MM.1S (cell line): Measurements from ENCODE around the gene NOL7.

Experiments
- DNase-seq: peaks from one replicate; pipeline ENCODE4 v3.0.0-alpha.2; 2015
- H2AFZ ChIP-seq: fragments of 300-600 bp; sonication (generic); 2 replicates; pipeline ENCODE4 v1.6.0; 2016; ENCODE audit warnings: antibody characterized with exemption, low read length
- H3F3A ChIP-seq: fragments of 300-600 bp; sonication (generic); 2 replicates; pipeline ENCODE4 v1.6.1; 2016; ENCODE audit warnings: mild to moderate bottlenecking, antibody characterized with exemption, low read length, moderate library complexity, mixed read lengths; ENCODE audit not compliant: insufficient read depth
- H3K27ac ChIP-seq: fragments of 300-600 bp; sonication (generic); 2 replicates; pipeline ENCODE4 v1.5.1; 2016; ENCODE audit warnings: mild to moderate bottlenecking, low read length
- H3K27me3 ChIP-seq: fragments of 300-600 bp; sonication (generic); replicated peaks from 2 replicates; pipeline ENCODE4 v1.6.0; 2016; ENCODE audit warnings: low read length; ENCODE audit not compliant: insufficient read depth
- H3K36me3 ChIP-seq: fragments of 300-600 bp; sonication (generic); replicated peaks from 2 replicates; pipeline ENCODE4 v1.6.1; 2016; ENCODE audit warnings: mild to moderate bottlenecking, low read length, mixed read lengths; ENCODE audit not compliant: insufficient read depth
- H3K4me1 ChIP-seq: fragments of 300-600 bp; sonication (generic); 2 replicates; pipeline ENCODE4 v1.6.1; 2016; ENCODE audit warnings: low read length, mixed read lengths
- H3K4me2 ChIP-seq: fragments of 300-600 bp; sonication (generic); 2 replicates; pipeline ENCODE4 v1.6.0; 2016; ENCODE audit warnings: low read depth, low read length
- H3K4me3 ChIP-seq: fragments of 300-600 bp; sonication (generic); 2 replicates; pipeline ENCODE4 v1.5.1; 2016; ENCODE audit warnings: low read length, mixed read lengths
- H3K79me2 ChIP-seq: fragments of 300-600 bp; sonication (generic); 2 replicates; pipeline ENCODE4 v1.6.1; 2016; ENCODE audit warnings: mixed run types, low read length, mixed read lengths
- H3K9ac ChIP-seq: fragments of 300-600 bp; sonication (generic); 2 replicates; pipeline ENCODE4 v1.6.1; 2016; ENCODE audit warnings: low read length, mixed read lengths
- H3K9me2 ChIP-seq: fragments of 300-600 bp; sonication (generic); replicated peaks from 2 replicates; pipeline ENCODE4 v1.6.1; 2016; ENCODE audit warnings: mild to moderate bottlenecking, low read length, mixed read lengths; ENCODE audit not compliant: insufficient read depth
- H3K9me3 ChIP-seq: fragments of 300-600 bp; sonication (generic); replicated peaks from 2 replicates; pipeline ENCODE4 v1.6.1; 2016; ENCODE audit warnings: mild to moderate bottlenecking, low read length, mixed read lengths; ENCODE audit not compliant: insufficient read depth
- H4K20me1 ChIP-seq: fragments of 300-600 bp; sonication (generic); 2 replicates; pipeline ENCODE4 v1.6.1; 2016; ENCODE audit warnings: mild to moderate bottlenecking, low read length, moderate library complexity, mixed read lengths; ENCODE audit not compliant: insufficient read depth
- EZH2 ChIP-seq: fragments of 300-600 bp; sonication (generic); optimal IDR thresholded peaks from 2 replicates; pipeline ENCODE3; 2017; ENCODE audit warnings: low read depth, mild to moderate bottlenecking, antibody characterized with exemption, low read length, mixed read lengths
- EZH2phosphoT487 ChIP-seq: fragments of 300-600 bp; sonication (generic); IDR thresholded peaks from 2 replicates; pipeline ENCODE4 v1.6.1; 2018; ENCODE audit warnings: antibody characterized with exemption, low read length
- TF ChIP-seq, protein P1 (sequence below): fragments of 300-600 bp; sonication (generic); IDR thresholded peaks from 2 replicates; pipeline ENCODE4 v1.5.1; 2016; ENCODE audit warnings: antibody characterized with exemption, low read length, mixed read lengths

The NOL7 gene

GRCh38 chr6:13633343-13633742 is 18.2 kb downstream of the NOL7 start:
- no peak for TF ChIP-seq EZH2phosphoT487
- TF ChIP-seq, protein P1, sequence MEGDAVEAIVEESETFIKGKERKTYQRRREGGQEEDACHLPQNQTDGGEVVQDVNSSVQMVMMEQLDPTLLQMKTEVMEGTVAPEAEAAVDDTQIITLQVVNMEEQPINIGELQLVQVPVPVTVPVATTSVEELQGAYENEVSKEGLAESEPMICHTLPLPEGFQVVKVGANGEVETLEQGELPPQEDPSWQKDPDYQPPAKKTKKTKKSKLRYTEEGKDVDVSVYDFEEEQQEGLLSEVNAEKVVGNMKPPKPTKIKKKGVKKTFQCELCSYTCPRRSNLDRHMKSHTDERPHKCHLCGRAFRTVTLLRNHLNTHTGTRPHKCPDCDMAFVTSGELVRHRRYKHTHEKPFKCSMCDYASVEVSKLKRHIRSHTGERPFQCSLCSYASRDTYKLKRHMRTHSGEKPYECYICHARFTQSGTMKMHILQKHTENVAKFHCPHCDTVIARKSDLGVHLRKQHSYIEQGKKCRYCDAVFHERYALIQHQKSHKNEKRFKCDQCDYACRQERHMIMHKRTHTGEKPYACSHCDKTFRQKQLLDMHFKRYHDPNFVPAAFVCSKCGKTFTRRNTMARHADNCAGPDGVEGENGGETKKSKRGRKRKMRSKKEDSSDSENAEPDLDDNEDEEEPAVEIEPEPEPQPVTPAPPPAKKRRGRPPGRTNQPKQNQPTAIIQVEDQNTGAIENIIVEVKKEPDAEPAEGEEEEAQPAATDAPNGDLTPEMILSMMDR, result no peak
- no peak for TF ChIP-seq EZH2
- DNase-seq, result no peak

GRCh38 chr6:13635948-13636658 is 21.0 kb downstream of the NOL7 start:
- H3K4me3 ChIP-seq, result no peak overlapping the region
- DNase-seq, result no peak
- H2AFZ ChIP-seq, result no peak overlapping the region
- H3K27me3 ChIP-seq, result no peaks in the 10 kb centered on the region
- H3K27ac ChIP-seq, result no peak overlapping the region
- H3F3A ChIP-seq, result no peaks in the 10 kb centered on the region
- H3K4me1 ChIP-seq, result no peaks in the 10 kb centered on the region
- no peaks in the 10 kb centered on the region for H4K20me1 ChIP-seq
- H3K9ac ChIP-seq, result no peak overlapping the region
- H3K36me3 ChIP-seq, result 0 out of 2 replicates have a peak, but pooled peaks cover 10% of the 10 kb centered on the region
- TF ChIP-seq EZH2 (no peak), EZH2phosphoT487 (no peak)
- TF ChIP-seq, protein P1, result no peak
- no peaks in the 10 kb centered on the region for H3K79me2 ChIP-seq
- H3K9me3 ChIP-seq, result no peaks in the 10 kb centered on the region
- no peak overlapping the region for H3K4me2 ChIP-seq
- no peaks in the 10 kb centered on the region for H3K9me2 ChIP-seq

More at GRCh38 chr6:13633343-13633742, 18.2 kb downstream of the NOL7 start:
- Histone ChIP-seq H3K4me1 (no peaks in the 10 kb centered on the region), H3K27ac (no peak overlapping the region), H3K4me3 (no peak overlapping the region), H2AFZ (no peak overlapping the region), H3K9me3 (no peaks in the 10 kb centered on the region), H3K27me3 (no peaks in the 10 kb centered on the region), H4K20me1 (no peaks in the 10 kb centered on the region), H3K9me2 (no peaks in the 10 kb centered on the region), H3K9ac (no peak overlapping the region), H3K4me2 (no peak overlapping the region), H3F3A (no peaks in the 10 kb centered on the region), H3K79me2 (no peaks in the 10 kb centered on the region), H3K36me3 (0 out of 2 replicates have a peak, but pooled peaks cover 10% of the 10 kb centered on the region)

DNA sequence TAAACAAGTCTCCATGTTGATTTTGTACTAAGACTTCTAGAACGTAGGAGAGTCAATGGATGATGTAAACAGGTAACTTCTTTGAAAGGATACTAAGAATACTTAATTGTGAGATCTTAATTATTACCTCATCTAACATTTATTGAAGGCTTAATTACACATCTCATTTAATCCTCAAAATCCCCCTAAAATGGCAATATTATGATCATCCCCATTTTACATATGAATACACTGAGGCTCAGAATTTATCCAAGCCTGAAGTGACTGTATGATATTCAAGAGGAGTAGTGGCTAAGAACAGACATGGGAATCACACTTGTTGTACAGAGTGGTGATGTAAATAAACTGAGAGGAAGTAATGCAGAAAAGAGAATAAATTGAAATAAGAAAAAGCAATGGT is 22.9 kb downstream of the NOL7 start:
- H3F3A ChIP-seq, result no peaks in the 10 kb centered on the region
- no peak overlapping the region for H2AFZ ChIP-seq
- H3K9ac ChIP-seq, result no peak overlapping the region
- H3K27me3 ChIP-seq, result no peaks in the 10 kb centered on the region
- H3K79me2 ChIP-seq, result no peaks in the 10 kb centered on the region
- TF ChIP-seq EZH2 (no peak), EZH2phosphoT487 (no peak)
- TF ChIP-seq, protein P1, result no peak
- peaks cover 6% of the 10 kb centered on the region; the same call in 1 of the 2 replicates for H3K36me3 ChIP-seq
- no peak overlapping the region for H3K4me3 ChIP-seq
- H4K20me1 ChIP-seq, result no peaks in the 10 kb centered on the region
- no peaks in the 10 kb centered on the region for H3K9me2 ChIP-seq
- H3K27ac ChIP-seq, result no peak overlapping the region
- no peaks in the 10 kb centered on the region for H3K4me1 ChIP-seq
- no peak overlapping the region for H3K4me2 ChIP-seq
- no peak for DNase-seq
- no peaks in the 10 kb centered on the region for H3K9me3 ChIP-seq
